CD4-positive, alpha-beta T cell (primary cell): ENCODE data around the gene FBXL13. TPM values are rescaled to one million over a fixed set of nuclear protein-coding genes. Genes with fewer than 3 reads are reported as not detected.

Source experiments
- ATAC-seq: fragments of 200-7000 bp; cut with Tn5 transposase; one replicate; pipeline ENCODE4 v1.10.0; 2022; ENCODE audit warnings: mild to moderate bottlenecking; ENCODE audit not compliant: poor library complexity
- CTCF ChIA-PET: fragments of 350-600 bp; sonication (Branson Sonifier 250); formaldehyde crosslinking; loops from one replicate; lab custom pipeline; 2021; ENCODE audit warnings: antibody characterized with exemption, inconsistent platforms; lab: Charles Lee
- POLR2A ChIA-PET: fragments of 350-600 bp; sonication (Branson Sonifier 250); formaldehyde crosslinking; loops from one replicate; lab custom pipeline; 2021; ENCODE audit warnings: antibody characterized with exemption, inconsistent platforms; lab: Charles Lee
- DNase-seq, 14 experiments: peaks; one replicate each; pipeline ENCODE4 v3.0.0-alpha.2; 2013 to 2020; ENCODE audit warnings: mixed read lengths in 2 of 14
- H3K27ac ChIP-seq, 2 donors: one replicate each; pipeline versions ENCODE4 v1.5.1 to v1.7.0; 2013; ENCODE audit warnings: low read length in 2 of 2, low read depth in 1 of 2, mild to moderate bottlenecking in 1 of 2
- H3K27me3 ChIP-seq, 2 experiments: 1 replicate in 1 of 2; 2 replicates in 1 of 2; pipeline versions ENCODE4 v1.6.1 to v1.7.0; 2013; ENCODE audit warnings: low read length in 2 of 2, control low read depth in 1 of 2, mild to moderate bottlenecking in 1 of 2, moderate library complexity in 1 of 2; ENCODE audit not compliant: insufficient read depth in 2 of 2, control insufficient read depth in 1 of 2
- H3K36me3 ChIP-seq: one replicate; pipeline ENCODE4 v1.6.1; 2013; ENCODE audit warnings: low read length, control low read depth; ENCODE audit not compliant: insufficient read depth
- H3K4me1 ChIP-seq: one replicate; pipeline ENCODE4 v1.6.1; 2013; ENCODE audit warnings: low read length, control low read depth; ENCODE audit not compliant: insufficient read depth
- H3K4me3 ChIP-seq: one replicate; pipeline ENCODE4 v1.5.1; 2013; ENCODE audit warnings: mild to moderate bottlenecking, low read length, moderate library complexity
- H3K9me3 ChIP-seq, 2 experiments: 1 replicate in 1 of 2; 2 replicates in 1 of 2; pipeline versions ENCODE4 v1.6.1 to v1.7.0; 2013; ENCODE audit warnings: low read length in 2 of 2, mild to moderate bottlenecking in 2 of 2, control low read depth in 1 of 2, moderate library complexity in 1 of 2; ENCODE audit not compliant: control insufficient read depth in 1 of 2, insufficient read depth in 1 of 2
- H3K27ac Mint-ChIP-seq: one replicate; pipeline ENCODE4 v1.8.0; 2020; ENCODE audit warnings: mixed read lengths
- H3K27me3 Mint-ChIP-seq: one replicate; pipeline ENCODE4 v1.8.0; 2021; ENCODE audit warnings: mixed read lengths
- H3K36me3 Mint-ChIP-seq: one replicate; pipeline ENCODE4 v1.8.0; 2021; ENCODE audit warnings: low read depth, mixed read lengths
- H3K4me1 Mint-ChIP-seq: one replicate; pipeline ENCODE4 v1.8.0; 2021; ENCODE audit warnings: low read depth, mixed read lengths
- H3K4me3 Mint-ChIP-seq: one replicate; pipeline ENCODE4 v1.8.0; 2020; ENCODE audit warnings: mild to moderate bottlenecking, mixed read lengths
- H3K9me3 Mint-ChIP-seq: one replicate; pipeline ENCODE4 v1.8.0; 2020; ENCODE audit warnings: mixed read lengths
- CTCF ChIP-seq: fragments of 200-600 bp; IDR thresholded peaks from one replicate; pipeline ENCODE4 v1.8.0; 2022; ENCODE audit warnings: antibody characterized with exemption, mild to moderate bottlenecking
- intact Hi-C, 2 experiments: fragments of 100-400 bp; cut with DNase I in 1 of 2; cut with micrococcal nuclease in 1 of 2; formaldehyde crosslinking; loops; one replicate each; pipeline versions ENCODE4 v1.15.1 to v1.9.0; 2023 to 2025; cut with DNase I, micrococcal nuclease
- total RNA-seq, 174 experiments: library from RNA in 2 of 174; stranded (reverse) in 2 of 174; gene quantifications; one replicate each; pipeline ENCODE4 v1.2.3 and lab custom pipeline; 2021 to 2026

FBXL13 gene
- total RNA-seq, 2 experiments from 2014 or later = 0.89 to 1.4 TPM

DNA sequence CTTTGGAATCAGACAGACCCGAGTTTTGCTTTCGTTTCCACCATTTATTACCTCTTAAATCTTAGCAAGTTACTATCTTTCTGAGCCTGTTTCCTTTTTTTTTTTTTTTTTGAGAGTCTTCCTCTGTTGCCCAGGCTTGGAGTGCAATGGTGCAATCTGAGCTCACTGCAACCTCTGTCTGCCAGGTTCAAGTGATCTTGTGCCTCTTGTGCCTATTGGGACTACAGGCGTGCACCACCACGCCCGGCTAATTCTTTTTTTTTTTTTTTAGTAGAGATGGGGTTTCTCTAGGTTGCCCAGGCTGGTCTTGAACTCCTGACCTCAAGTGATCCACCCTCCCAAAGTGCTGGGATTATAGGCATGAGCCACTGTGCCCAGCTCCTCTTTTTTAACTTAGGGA, 241.3 kb downstream of the FBXL13 start:
- no peak for DNase-seq
- intact Hi-C loops = no loop called here
- Histone ChIP-seq H3K36me3 (no peaks in the 10 kb centered on the region), H3K9me3 (no peaks in the 10 kb centered on the region), H3K4me1 (no peaks in the 10 kb centered on the region), H3K27ac (no peak overlapping the region), H3K27me3 (no peaks in the 10 kb centered on the region), H3K4me3 (no peak overlapping the region)
- no peak for TF ChIP-seq CTCF
- CTCF ChIA-PET = no interaction called here
- POLR2A ChIA-PET = no interaction called here
- Mint-ChIP-seq H3K27me3 (no peaks in the 10 kb centered on the region), H3K36me3 (peaks cover 46% of the 10 kb centered on the region), H3K27ac (no peak overlapping the region), H3K4me1 (no peaks in the 10 kb centered on the region), H3K4me3 (no peak overlapping the region), H3K9me3 (no peaks in the 10 kb centered on the region)
- ATAC-seq = no peak

DNA sequence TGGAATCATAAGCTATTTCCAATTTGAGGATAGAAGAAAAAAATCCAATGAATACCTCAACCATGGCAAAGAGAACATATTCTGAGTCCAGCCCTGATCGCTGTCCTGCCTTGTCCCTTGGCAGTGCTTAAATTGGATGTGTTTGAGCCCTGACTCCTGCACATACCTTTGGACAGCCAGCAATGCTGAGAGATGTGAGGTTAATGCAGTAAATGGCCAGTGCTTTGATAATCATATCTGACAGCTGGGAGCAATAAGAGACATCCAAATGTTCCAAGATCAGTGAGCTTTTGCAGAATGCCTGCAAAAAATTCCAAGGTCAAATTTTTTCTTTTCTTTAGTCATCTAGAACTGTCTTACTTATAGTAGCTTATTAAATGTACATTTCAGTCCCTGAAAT, 241.9 kb downstream of the FBXL13 start:
- ChIA-PET POLR2A (no interaction called here), CTCF (no interaction called here)
- no peaks in the 10 kb centered on the region for H3K27me3 ChIP-seq
- no peak for DNase-seq
- intact Hi-C loops = no loop called here
- H3K4me1 ChIP-seq = no peaks in the 10 kb centered on the region
- no peak overlapping the region for H3K27ac ChIP-seq
- H3K4me3 ChIP-seq = no peak overlapping the region
- no peak for ATAC-seq
- H3K36me3 ChIP-seq = no peaks in the 10 kb centered on the region
- no peak overlapping the region for H3K27ac Mint-ChIP-seq
- H3K4me1 Mint-ChIP-seq = no peaks in the 10 kb centered on the region
- H3K9me3 Mint-ChIP-seq = no peaks in the 10 kb centered on the region
- no peaks in the 10 kb centered on the region for H3K9me3 ChIP-seq
- TF ChIP-seq CTCF = no peak
- H3K4me3 Mint-ChIP-seq = no peak overlapping the region
- H3K36me3 Mint-ChIP-seq = peaks cover 52% of the 10 kb centered on the region
- H3K27me3 Mint-ChIP-seq = no peaks in the 10 kb centered on the region

- ChIA-PET POLR2A (no interaction called here), CTCF (no interaction called here)
- no peak for TF ChIP-seq CTCF
- H3K9me3 ChIP-seq = no peaks in the 10 kb centered on the region
- H3K4me1 ChIP-seq = no peaks in the 10 kb centered on the region
- no peak for ATAC-seq
- intact Hi-C loops = no loop called here
- no peaks in the 10 kb centered on the region for H3K9me3 Mint-ChIP-seq
- H3K27ac ChIP-seq = no peak overlapping the region
- H3K4me3 ChIP-seq = no peak overlapping the region
- H3K27ac Mint-ChIP-seq = no peak overlapping the region
- DNase-seq = no peak
- no peak overlapping the region for H3K4me3 Mint-ChIP-seq
- H3K4me1 Mint-ChIP-seq = no peaks in the 10 kb centered on the region
- H3K36me3 ChIP-seq = peaks cover 3% of the 10 kb centered on the region
- H3K27me3 Mint-ChIP-seq = no peaks in the 10 kb centered on the region
- no peaks in the 10 kb centered on the region for H3K27me3 ChIP-seq
- peaks cover 56% of the 10 kb centered on the region for H3K36me3 Mint-ChIP-seq
These were observed 244.4 kb downstream of the FBXL13 start for GRCh38 chr7:102830197-102830596.
